Neural progenitor cell (in vitro differentiated cells): Measurements from ENCODE around the gene RETREG3.
"Not testable (repeated sequence)": the region's sequence is repeated elsewhere in the genome, so short reads cannot be mapped to it uniquely, and the experiment has no call there.

Experiments
- CTCF ChIP-seq: fragments of 200-600 bp; sonication (generic); IDR thresholded peaks from 2 replicates; pipeline ENCODE4 v1.5.1; 2017; ENCODE audit warnings: antibody characterized with exemption, mild to moderate bottlenecking
- EZH2 ChIP-seq: fragments of 200-600 bp; sonication (generic); IDR thresholded peaks from 2 replicates; pipeline ENCODE4 v1.6.1; 2017; ENCODE audit warnings: antibody characterized with exemption, mild to moderate bottlenecking, moderate library complexity

- TF ChIP-seq CTCF, EZH2: not testable (repeated sequence)
These were observed 934 bp upstream of the RETREG3 start for GRCh38 chr17:42609814-42610801.
